HG03103 (cell line): ENCODE data around the gene PARD3B.

ENCODE experiments used
- ATAC-seq: cut with Tn5 transposase; IDR thresholded peaks from one replicate; pipeline ENCODE4 v1.9.1; 2021; ENCODE audit warnings: low read depth; ENCODE audit not compliant: unreplicated experiment

The PARD3B gene

GRCh38 chr2:205161156-205161839 lies 616.0 kb downstream of the PARD3B start:
- no peak for ATAC-seq

- no peak for ATAC-seq
Measured at GRCh38 chr2:205166745-205167144, 621.5 kb downstream of the PARD3B start.

GRCh38 chr2:205169012-205169411 lies 623.7 kb downstream of the PARD3B start:
- no peak for ATAC-seq

GRCh38 chr2:205169464-205169863 lies 624.2 kb downstream of the PARD3B start:
- ATAC-seq = no peak

- ATAC-seq = no peak
Measured at GRCh38 chr2:205170399-205170798, 625.1 kb downstream of the PARD3B start.

- ATAC-seq = no peak
Measured at GRCh38 chr2:205171261-205171940, 626.1 kb downstream of the PARD3B start.

GRCh38 chr2:205175831-205176230 lies 630.6 kb downstream of the PARD3B start:
- ATAC-seq = no peak

- ATAC-seq = no peak
Measured at GRCh38 chr2:205176546-205176945, 631.3 kb downstream of the PARD3B start.

GRCh38 chr2:205177546-205177945 lies 632.3 kb downstream of the PARD3B start:
- ATAC-seq = no peak

- no peak for ATAC-seq
Measured at GRCh38 chr2:205180730-205181129, 635.5 kb downstream of the PARD3B start.

GRCh38 chr2:205187731-205188130 lies 642.5 kb downstream of the PARD3B start:
- no peak for ATAC-seq

GRCh38 chr2:205188239-205189138 lies 643.2 kb downstream of the PARD3B start:
- ATAC-seq = no peak

GRCh38 chr2:205189301-205189700 lies 644.0 kb downstream of the PARD3B start:
- no peak for ATAC-seq

GRCh38 chr2:205190528-205190927 lies 645.3 kb downstream of the PARD3B start:
- no peak for ATAC-seq

GRCh38 chr2:205193125-205193835 lies 648.0 kb downstream of the PARD3B start:
- no peak for ATAC-seq

- no peak for ATAC-seq
Measured at GRCh38 chr2:205193836-205194228, 648.6 kb downstream of the PARD3B start.

GRCh38 chr2:205197468-205198139 lies 652.3 kb downstream of the PARD3B start:
- no peak for ATAC-seq

GRCh38 chr2:205198140-205198525 lies 652.9 kb downstream of the PARD3B start:
- ATAC-seq = no peak

GRCh38 chr2:205199165-205199850 lies 654.0 kb downstream of the PARD3B start:
- ATAC-seq = no peak

- no peak for ATAC-seq
Measured at GRCh38 chr2:205210494-205210893, 665.2 kb downstream of the PARD3B start.
